ENCODE results near the gene KYAT1. TPM values are rescaled to one million over a fixed set of nuclear protein-coding genes. Genes with fewer than 3 reads are reported as not detected.

KYAT1 gene
- total RNA-seq, 1 experiment from 2014 or later, result 14.6 TPM

- Histone ChIP-seq H3K23ac (ENCODE audit: insufficient read length, low read depth, low read length) (no peak overlapping the region), H3K27me3 (ENCODE audit: insufficient read depth, low read length) (no peaks in the 10 kb centered on the region), H4K20me1 (ENCODE audit: control insufficient read depth, insufficient read depth, insufficient read length) (no peaks in the 10 kb centered on the region), H3K14ac (ENCODE audit: insufficient read depth, low read length) (no peak overlapping the region), H3K4ac (ENCODE audit: low read depth, low read length) (no peak overlapping the region), H3K56ac (ENCODE audit: insufficient read length, low read depth, low read length) (no peak overlapping the region), H4K91ac (ENCODE audit: insufficient read length, low read depth, low read length) (no peak overlapping the region), H3K4me2 (ENCODE audit: insufficient read depth, insufficient read length, low read length) (no peak overlapping the region), H2BK5ac (ENCODE audit: insufficient read length, low read length) (no peak overlapping the region), H2BK120ac (ENCODE audit: low read depth, low read length, poor library complexity, severe bottlenecking) (no peak overlapping the region), H4K8ac (replicated peaks; ENCODE audit: insufficient read length, low read depth, low read length) (no peak overlapping the region), H3K79me1 (ENCODE audit: insufficient read depth, low read depth, low read length, poor library complexity, severe bottlenecking) (no peaks in the 10 kb centered on the region), H2AK5ac (ENCODE audit: insufficient read length, low read length) (no peak overlapping the region), H3K79me2 (ENCODE audit: insufficient read depth, low read length) (no peaks in the 10 kb centered on the region), H2BK20ac (ENCODE audit: low read depth, low read length, poor library complexity, severe bottlenecking) (no peak overlapping the region), H3T11ph (ENCODE audit: low read length) (no peak overlapping the region), H3K4me1 (ENCODE audit: insufficient read depth, low read length) (no peaks in the 10 kb centered on the region), H4K5ac (ENCODE audit: insufficient read length, low read depth, low read length) (no peak overlapping the region), H3K23me2 (ENCODE audit: insufficient read length, low read depth, low read length, poor library complexity, severe bottlenecking) (peaks cover 11% of the 10 kb centered on the region), H3K27ac (ENCODE audit: insufficient read length, low read depth, low read length) (no peak overlapping the region), H2BK12ac (ENCODE audit: insufficient read length, low read depth, low read length) (no peak overlapping the region), H2BK15ac (ENCODE audit: low read depth, low read length) (no peak overlapping the region), H3K9me3 (ENCODE audit: control insufficient read depth, low read depth, low read length) (no peaks in the 10 kb centered on the region), H3K9ac (ENCODE audit: extremely low read depth, insufficient read length, low read length) (no peak overlapping the region), H2AFZ (ENCODE audit: low read length) (no peak overlapping the region), H3K18ac (ENCODE audit: insufficient read length, low read depth, low read length) (no peak overlapping the region)
- Mint-ChIP-seq H3K4me3 (no peak overlapping the region; a peak in 1 of 5 replicates), H3K27me3 (ENCODE audit: low read depth) (no peaks in the 10 kb centered on the region; the same call in 1 of the 2 replicates), H3K36me3 (ENCODE audit: insufficient read depth in 1 of 3, low read depth in 3 of 3) (peaks cover 28 to 65% (median 63%) of the 10 kb centered on the region in 3 experiments; a peak in 6 of 7 replicates), H3K4me1 (peaks cover 11 to 12% of the 10 kb centered on the region in 2 experiments), H3K27ac (no peak overlapping the region), H3K9me3 (no peaks in the 10 kb centered on the region)
- no peak for DNase-seq
- no peak for TF ChIP-seq CTCF (conservative IDR thresholded peaks at IDR 0.05)
- WGBS (ENCODE audit: extremely low coverage, insufficient read length, low lambda C conversion rate), result no CpG with 5 or more reads among the region's 22 CpGs
These were observed 59.2 kb downstream of the KYAT1 start for GRCh38 chr9:128822407-128823042.
